CD8-positive, alpha-beta memory T cell (primary cell): Measurements from ENCODE around the gene RAB22A. TPM values are rescaled to one million over a fixed set of nuclear protein-coding genes. Genes with fewer than 3 reads are reported as not detected.
A peak's percentile ranks its signal among the peaks of the same experiment; 100 is the strongest.

Source experiments
- CTCF ChIA-PET: fragments of 350-600 bp; sonication (Branson Sonifier 250); formaldehyde crosslinking; loops from one replicate; lab custom pipeline; 2021; ENCODE audit warnings: antibody characterized with exemption; lab: Charles Lee
- POLR2A ChIA-PET: fragments of 350-600 bp; sonication (Branson Sonifier 250); formaldehyde crosslinking; loops from one replicate; lab custom pipeline; 2021; ENCODE audit warnings: antibody characterized with exemption; lab: Charles Lee
- DNase-seq, 5 donors: peaks; one replicate each; pipeline versions ENCODE4 v3.0.0 to v3.0.0-alpha.2; 2020 to 2022; ENCODE audit warnings: mixed read lengths in 1 of 5
- H3K27ac ChIP-seq: one replicate; pipeline ENCODE4 v1.7.0; 2013; ENCODE audit warnings: low read depth, mild to moderate bottlenecking, low read length, moderate library complexity
- H3K27me3 ChIP-seq: 2 replicates; pipeline ENCODE4 v1.7.0; 2013; ENCODE audit warnings: low read length, mild to moderate bottlenecking; ENCODE audit not compliant: insufficient read depth, poor library complexity, severe bottlenecking
- H3K36me3 ChIP-seq: 2 replicates; pipeline ENCODE4 v1.7.0; 2013; ENCODE audit warnings: mild to moderate bottlenecking, low read length, moderate library complexity; ENCODE audit not compliant: insufficient read depth
- H3K4me1 ChIP-seq: 2 replicates; pipeline ENCODE4 v1.7.0; 2013; ENCODE audit warnings: mild to moderate bottlenecking, low read length, moderate library complexity; ENCODE audit not compliant: insufficient read depth
- H3K4me3 ChIP-seq: 2 replicates; pipeline ENCODE4 v1.7.0; 2013; ENCODE audit warnings: mild to moderate bottlenecking, low read length
- H3K9me3 ChIP-seq: 2 replicates; pipeline ENCODE4 v1.7.0; 2013; ENCODE audit warnings: mild to moderate bottlenecking, low read length
- H3K27ac Mint-ChIP-seq, 8 donors: one replicate each; pipeline ENCODE4 v1.8.0; 2020 to 2021; ENCODE audit warnings: mixed read lengths in 8 of 8, mild to moderate bottlenecking in 6 of 8, inconsistent platforms in 3 of 8, moderate library complexity in 3 of 8
- H3K27me3 Mint-ChIP-seq, 2 donors: one replicate each; pipeline ENCODE4 v1.8.0; 2020 to 2021; ENCODE audit warnings: mixed read lengths in 2 of 2, mild to moderate bottlenecking in 1 of 2, moderate library complexity in 1 of 2
- H3K36me3 Mint-ChIP-seq, 3 donors: one replicate each; pipeline ENCODE4 v1.8.0; 2020 to 2021; ENCODE audit warnings: mixed read lengths in 3 of 3, inconsistent platforms in 1 of 3, mild to moderate bottlenecking in 1 of 3
- H3K4me1 Mint-ChIP-seq, 3 donors: one replicate each; pipeline ENCODE4 v1.8.0; 2020 to 2021; ENCODE audit warnings: mixed read lengths in 3 of 3, inconsistent platforms in 1 of 3, mild to moderate bottlenecking in 1 of 3
- H3K4me3 Mint-ChIP-seq, 7 donors: one replicate each; pipeline ENCODE4 v1.8.0; 2020 to 2021; ENCODE audit warnings: mixed read lengths in 7 of 7, mild to moderate bottlenecking in 6 of 7, moderate library complexity in 4 of 7, inconsistent platforms in 2 of 7
- H3K9me3 Mint-ChIP-seq, 5 donors: one replicate each; pipeline ENCODE4 v1.8.0; 2020 to 2022; ENCODE audit warnings: mixed read lengths in 5 of 5, mild to moderate bottlenecking in 3 of 5, moderate library complexity in 2 of 5, inconsistent platforms in 1 of 5
- polyA plus RNA-seq: library from polyadenylated mRNA; unstranded; fragments of 300-500 nt; fragmentation: Illumina TruSeq; gene quantifications from one replicate; pipeline ENCODE4 v1.2.3, GENCODE V29; 2021
- total RNA-seq, 2 experiments: library from RNA; stranded (reverse); gene quantifications; one replicate each; pipeline ENCODE4 v1.2.3, GENCODE V29; 2021

Gene RAB22A
- total RNA-seq = 10 to 100 TPM; 17.3 to 17.6 TPM
- polyA plus RNA-seq = 14.9 TPM

GRCh38 chr20:58309591-58310290 is at the start of gene RAB22A:
Gene RAB22A (plus strand): TSS chr20:58309715. CDS start chr20:58309977, 262 bp downstream.
- Histone ChIP-seq H3K4me3 (peak within 1 kb of the TSS; percentile 63), H3K36me3 (peaks cover 15% of the 10 kb centered on the region), H3K27ac (peak within 1 kb of the TSS; percentile 84), H3K9me3 (no peaks in the 10 kb centered on the region), H3K27me3 (no peaks in the 10 kb centered on the region), H3K4me1 (peaks cover 65% of the 10 kb centered on the region)
- H3K27me3 Mint-ChIP-seq = peaks cover 0 to 5% of the 10 kb centered on the region in 2 donors
- peak within 1 kb of the TSS; percentile 93 to 99 (median 98) for H3K27ac Mint-ChIP-seq
- peak within 1 kb of the TSS; percentile 90 to 98 (median 94) for H3K4me3 Mint-ChIP-seq
- no peaks in the 10 kb centered on the region for H3K9me3 Mint-ChIP-seq
- POLR2A ChIA-PET = interaction anchor here (0.6 to 1.9 kb wide), 3 partner anchors 79 to 690 kb away, joined by 3 to 13 read pairs (median 6); partner anchors contain the start of gene VAPB
- H3K4me1 Mint-ChIP-seq = peaks cover 49 to 82% (median 65%) of the 10 kb centered on the region in 3 donors
- peaks cover 5 to 36% (median 5%) of the 10 kb centered on the region in 3 donors for H3K36me3 Mint-ChIP-seq
- DNase-seq = peak; percentile 80 to 87 (median 83)
- CTCF ChIA-PET = no interaction called here

GRCh38 chr20:58260006-58260405 is 49.5 kb upstream of the RAB22A start:
- DNase-seq = no peak
- Mint-ChIP-seq H3K27me3 (no peaks in the 10 kb centered on the region), H3K4me1 (peaks cover 0 to 4% (median 3%) of the 10 kb centered on the region in 3 donors), H3K9me3 (no peaks in the 10 kb centered on the region), H3K4me3 (no peak overlapping the region), H3K36me3 (peaks cover 0 to 14% (median 1%) of the 10 kb centered on the region in 3 donors), H3K27ac (no peak overlapping the region)
- Histone ChIP-seq H3K9me3 (no peaks in the 10 kb centered on the region), H3K27me3 (no peaks in the 10 kb centered on the region), H3K4me3 (no peak overlapping the region), H3K36me3 (peaks cover 5% of the 10 kb centered on the region), H3K4me1 (no peaks in the 10 kb centered on the region), H3K27ac (no peak overlapping the region)
- CTCF ChIA-PET = interaction anchor here (2.1 kb wide), 1 partner anchor 23 kb away, joined by 7 read pairs; no protein-coding TSS in a partner anchor
- POLR2A ChIA-PET = no interaction called here

GRCh38 chr20:58261660-58262059 is 47.9 kb upstream of the RAB22A start:
- Mint-ChIP-seq H3K4me3 (no peak overlapping the region), H3K4me1 (peaks cover 0 to 4% (median 3%) of the 10 kb centered on the region in 3 donors), H3K36me3 (peaks cover 0 to 18% (median 4%) of the 10 kb centered on the region in 3 donors), H3K27me3 (no peaks in the 10 kb centered on the region), H3K9me3 (no peaks in the 10 kb centered on the region), H3K27ac (no peak overlapping the region)
- CTCF ChIA-PET = interaction anchor here (2.1 kb wide), 1 partner anchor 24 kb away, joined by 7 read pairs; no protein-coding TSS in a partner anchor
- Histone ChIP-seq H3K27ac (no peak overlapping the region), H3K4me3 (no peak overlapping the region), H3K4me1 (no peaks in the 10 kb centered on the region), H3K9me3 (no peaks in the 10 kb centered on the region), H3K27me3 (no peaks in the 10 kb centered on the region), H3K36me3 (peaks cover 8% of the 10 kb centered on the region)
- POLR2A ChIA-PET = no interaction called here
- DNase-seq = no peak

GRCh38 chr20:58264271-58264670 is 45.2 kb upstream of the RAB22A start:
- no peak for DNase-seq
- Mint-ChIP-seq H3K27ac (no peak overlapping the region), H3K4me3 (no peak overlapping the region)

GRCh38 chr20:58267389-58268215 is 41.9 kb upstream of the RAB22A start:
- peaks cover 13% of the 10 kb centered on the region for H3K4me1 ChIP-seq
- H3K27me3 ChIP-seq = no peaks in the 10 kb centered on the region
- H3K36me3 ChIP-seq = peaks cover 8% of the 10 kb centered on the region
- no peak overlapping the region for H3K4me3 ChIP-seq
- ChIA-PET POLR2A (no interaction called here), CTCF (no interaction called here)
- no peak overlapping the region for H3K27ac ChIP-seq
- no peaks in the 10 kb centered on the region for H3K9me3 ChIP-seq
- no peak overlapping the region for H3K4me3 Mint-ChIP-seq
- H3K27ac Mint-ChIP-seq = peak overlapping the region in 4 of 8 donors; percentile 13 to 44 (median 14)
- H3K27me3 Mint-ChIP-seq = peaks cover 0 to 2% of the 10 kb centered on the region in 2 donors
- no peak for DNase-seq
- peaks cover 11 to 51% (median 19%) of the 10 kb centered on the region in 3 donors for H3K36me3 Mint-ChIP-seq
- no peaks in the 10 kb centered on the region for H3K9me3 Mint-ChIP-seq
- H3K4me1 Mint-ChIP-seq = peaks cover 15 to 22% (median 15%) of the 10 kb centered on the region in 3 donors

More at GRCh38 chr20:58264271-58264670, 45.2 kb upstream of the RAB22A start:
- Mint-ChIP-seq H3K9me3 (no peaks in the 10 kb centered on the region), H3K4me1 (peaks cover 13 to 20% (median 13%) of the 10 kb centered on the region in 3 donors), H3K36me3 (peaks cover 6 to 35% (median 11%) of the 10 kb centered on the region in 3 donors), H3K27me3 (peaks cover 0 to 2% of the 10 kb centered on the region in 2 donors)
- CTCF ChIA-PET = no interaction called here
- H3K36me3 ChIP-seq = peaks cover 8% of the 10 kb centered on the region
- POLR2A ChIA-PET = no interaction called here
- H3K4me3 ChIP-seq = no peak overlapping the region
- H3K4me1 ChIP-seq = peaks cover 10% of the 10 kb centered on the region
- no peaks in the 10 kb centered on the region for H3K9me3 ChIP-seq
- H3K27ac ChIP-seq = no peak overlapping the region
- no peaks in the 10 kb centered on the region for H3K27me3 ChIP-seq

GRCh38 chr20:58268421-58268821 is 41.1 kb upstream of the RAB22A start:
- H3K27me3 ChIP-seq = no peaks in the 10 kb centered on the region
- peak overlapping the region in 4 of 8 donors; percentile 5 to 82 (median 34) for H3K27ac Mint-ChIP-seq
- CTCF ChIA-PET = no interaction called here

GRCh38 chr20:58268936-58269619 is 40.4 kb upstream of the RAB22A start:
- CTCF ChIA-PET = no interaction called here
- peaks cover 3% of the 10 kb centered on the region for H3K36me3 ChIP-seq
- H3K4me1 ChIP-seq = peaks cover 13% of the 10 kb centered on the region
- Mint-ChIP-seq H3K9me3 (no peaks in the 10 kb centered on the region), H3K4me3 (peak overlapping the region in 2 of 7 donors; percentile 24 to 45), H3K27ac (peak overlapping the region in 6 of 8 donors; percentile 23 to 82 (median 38)), H3K27me3 (peaks cover 0 to 2% of the 10 kb centered on the region in 2 donors), H3K4me1 (peaks cover 15 to 22% (median 15%) of the 10 kb centered on the region in 3 donors), H3K36me3 (peaks cover 17 to 43% (median 18%) of the 10 kb centered on the region in 3 donors)
- DNase-seq = no peak
- no peaks in the 10 kb centered on the region for H3K9me3 ChIP-seq
- POLR2A ChIA-PET = no interaction called here
- no peak overlapping the region for H3K27ac ChIP-seq
- no peaks in the 10 kb centered on the region for H3K27me3 ChIP-seq
- no peak overlapping the region for H3K4me3 ChIP-seq

More at GRCh38 chr20:58268421-58268821, 41.1 kb upstream of the RAB22A start:
- POLR2A ChIA-PET = no interaction called here
- Mint-ChIP-seq H3K9me3 (no peaks in the 10 kb centered on the region), H3K36me3 (peaks cover 14 to 43% (median 18%) of the 10 kb centered on the region in 3 donors), H3K4me3 (peak overlapping the region in 1 of 7 donors; percentile 45), H3K27me3 (peaks cover 0 to 2% of the 10 kb centered on the region in 2 donors), H3K4me1 (peaks cover 15 to 22% (median 15%) of the 10 kb centered on the region in 3 donors)
- H3K27ac ChIP-seq = no peak overlapping the region
- H3K9me3 ChIP-seq = no peaks in the 10 kb centered on the region
- DNase-seq = no peak
- H3K36me3 ChIP-seq = peaks cover 3% of the 10 kb centered on the region
- no peak overlapping the region for H3K4me3 ChIP-seq
- H3K4me1 ChIP-seq = peaks cover 13% of the 10 kb centered on the region
